Upper lobe of left lung (tissue), 4 donors: Measurements from ENCODE around the gene BCKDK.

Source experiments
- POLR2AphosphoS5 ChIP-seq, 2 donors: sonication (generic); formaldehyde crosslinking; IDR thresholded peaks; one replicate each; pipeline ENCODE4 v1.5.1; 2017; ENCODE audit warnings: antibody characterized with exemption in 2 of 2
- TF ChIP-seq, protein P1 (sequence below), 6 experiments: fragments of 450-650 bp in 4 of 6; fragments of 200-600 bp in 2 of 6; sonication (generic) in 2 of 6; IDR thresholded peaks; one replicate each; pipeline ENCODE4 v1.5.1; 2016 to 2019; ENCODE audit warnings: antibody characterized with exemption in 6 of 6

DNA sequence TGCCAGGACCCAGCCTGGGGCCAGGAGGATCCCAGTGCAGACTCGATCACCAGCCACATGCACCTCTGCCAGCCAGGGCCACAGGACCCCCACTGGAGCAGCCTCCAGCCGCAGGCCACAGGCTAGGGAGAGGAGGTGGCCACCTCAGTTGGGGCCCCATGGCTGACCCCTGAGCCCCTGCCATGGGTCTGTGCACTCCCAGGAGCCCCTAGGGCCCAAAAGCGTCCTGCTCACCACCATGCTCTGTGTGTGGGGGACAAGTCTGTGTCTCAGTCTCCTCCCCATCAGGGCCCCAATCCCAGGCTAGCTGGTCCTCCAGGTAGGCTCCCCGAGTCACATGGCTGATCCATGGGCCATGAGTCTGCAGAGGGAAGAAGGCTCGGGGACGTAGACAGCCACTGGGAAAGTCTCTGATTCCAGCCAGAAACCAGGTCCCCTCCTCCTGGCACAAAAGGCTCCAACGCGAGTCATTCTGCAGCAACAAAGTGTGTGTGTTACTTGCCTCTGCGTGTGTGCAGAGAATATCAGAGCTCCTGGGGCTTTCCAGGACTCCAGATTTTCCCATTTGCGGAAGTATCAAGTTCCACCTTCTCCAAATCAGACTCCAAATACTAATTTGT is 33.4 kb downstream of the BCKDK start:
- TF ChIP-seq, protein P1, sequence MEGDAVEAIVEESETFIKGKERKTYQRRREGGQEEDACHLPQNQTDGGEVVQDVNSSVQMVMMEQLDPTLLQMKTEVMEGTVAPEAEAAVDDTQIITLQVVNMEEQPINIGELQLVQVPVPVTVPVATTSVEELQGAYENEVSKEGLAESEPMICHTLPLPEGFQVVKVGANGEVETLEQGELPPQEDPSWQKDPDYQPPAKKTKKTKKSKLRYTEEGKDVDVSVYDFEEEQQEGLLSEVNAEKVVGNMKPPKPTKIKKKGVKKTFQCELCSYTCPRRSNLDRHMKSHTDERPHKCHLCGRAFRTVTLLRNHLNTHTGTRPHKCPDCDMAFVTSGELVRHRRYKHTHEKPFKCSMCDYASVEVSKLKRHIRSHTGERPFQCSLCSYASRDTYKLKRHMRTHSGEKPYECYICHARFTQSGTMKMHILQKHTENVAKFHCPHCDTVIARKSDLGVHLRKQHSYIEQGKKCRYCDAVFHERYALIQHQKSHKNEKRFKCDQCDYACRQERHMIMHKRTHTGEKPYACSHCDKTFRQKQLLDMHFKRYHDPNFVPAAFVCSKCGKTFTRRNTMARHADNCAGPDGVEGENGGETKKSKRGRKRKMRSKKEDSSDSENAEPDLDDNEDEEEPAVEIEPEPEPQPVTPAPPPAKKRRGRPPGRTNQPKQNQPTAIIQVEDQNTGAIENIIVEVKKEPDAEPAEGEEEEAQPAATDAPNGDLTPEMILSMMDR (IDR thresholded peaks at IDR 0.05) = no peak
- TF ChIP-seq POLR2AphosphoS5 (IDR thresholded peaks at IDR 0.05) = peak in 1 of 2 donors; percentile 10
